ENCODE results near the gene DVL3.

The DVL3 gene

DNA sequence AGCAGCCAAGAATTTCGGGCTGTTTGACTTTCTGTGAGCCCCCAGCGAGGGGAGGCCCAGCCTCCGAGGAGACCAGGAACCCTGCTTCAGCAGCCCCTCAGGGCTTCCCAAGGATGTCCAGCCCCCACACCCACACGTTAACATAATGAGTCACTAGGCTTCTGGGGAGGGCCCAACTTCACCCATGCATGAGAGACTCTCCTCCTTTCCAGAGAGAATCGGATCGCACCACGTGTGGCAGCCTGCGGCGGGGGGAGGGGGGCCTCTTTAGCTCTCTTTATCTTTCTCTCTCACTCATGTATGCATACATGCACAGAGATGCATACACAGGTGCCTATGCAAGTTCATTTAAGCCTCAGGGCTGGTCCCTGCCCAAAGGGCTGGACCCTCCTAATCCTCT is 16.4 kb downstream of the DVL3 start:
- no peak overlapping the region for H3K4me3 ChIP-seq (ENCODE audit: control insufficient read depth, low read depth, low read length)
- no peak for DNase-seq (ENCODE audit: low read depth)
- TF ChIP-seq CTCF (IDR thresholded peaks at IDR 0.05; ENCODE audit: control insufficient read depth, insufficient read depth, low read depth, low read length, missing control alignments): no peak

DNA sequence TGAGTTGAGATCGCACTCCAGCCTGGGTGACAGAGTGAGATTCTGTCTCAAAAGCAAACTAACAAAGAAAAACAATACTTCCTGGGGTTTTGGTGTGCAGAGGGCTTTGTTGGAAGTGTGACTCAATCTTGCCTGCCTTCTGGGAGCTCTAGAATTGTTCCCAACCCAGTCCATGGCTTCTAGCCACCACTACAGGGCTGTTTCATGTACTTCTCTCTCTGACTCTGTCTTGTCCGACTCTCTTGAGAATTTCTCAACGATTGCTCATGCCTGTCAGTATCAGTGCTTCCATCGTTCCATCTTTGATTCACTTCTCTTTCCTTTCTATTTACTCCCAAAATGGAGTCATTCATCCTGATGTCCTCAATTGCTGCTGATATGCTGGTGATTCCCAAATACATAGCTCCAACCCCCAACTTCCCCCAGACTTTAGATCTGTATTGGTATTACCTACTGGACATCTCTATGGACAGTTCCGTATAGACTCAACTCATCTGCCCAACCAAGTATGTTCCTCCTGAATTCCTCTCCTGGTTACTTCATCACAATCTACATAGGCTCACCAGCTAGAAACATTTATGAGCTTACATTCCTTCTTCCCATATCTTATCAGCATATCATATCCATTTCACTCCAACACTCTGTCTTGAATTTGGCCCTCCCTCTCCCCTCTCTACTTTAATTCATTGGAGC is 17.6 kb downstream of the DVL3 start:
- DNase-seq (ENCODE audit: low read depth): peak; percentile 85
- no peak for TF ChIP-seq CTCF (IDR thresholded peaks at IDR 0.05; ENCODE audit: control insufficient read depth, insufficient read depth, low read depth, low read length, missing control alignments)
- no peak overlapping the region for H3K4me3 ChIP-seq (ENCODE audit: control insufficient read depth, low read depth, low read length)

GRCh38 chr3:184173374-184173722 is 18.2 kb downstream of the DVL3 start:
- H3K4me3 ChIP-seq (ENCODE audit: control insufficient read depth, low read depth, low read length): no peak overlapping the region
- TF ChIP-seq CTCF (IDR thresholded peaks at IDR 0.05; ENCODE audit: control insufficient read depth, insufficient read depth, low read depth, low read length, missing control alignments): no peak
- no peak for DNase-seq (ENCODE audit: low read depth)

DNA sequence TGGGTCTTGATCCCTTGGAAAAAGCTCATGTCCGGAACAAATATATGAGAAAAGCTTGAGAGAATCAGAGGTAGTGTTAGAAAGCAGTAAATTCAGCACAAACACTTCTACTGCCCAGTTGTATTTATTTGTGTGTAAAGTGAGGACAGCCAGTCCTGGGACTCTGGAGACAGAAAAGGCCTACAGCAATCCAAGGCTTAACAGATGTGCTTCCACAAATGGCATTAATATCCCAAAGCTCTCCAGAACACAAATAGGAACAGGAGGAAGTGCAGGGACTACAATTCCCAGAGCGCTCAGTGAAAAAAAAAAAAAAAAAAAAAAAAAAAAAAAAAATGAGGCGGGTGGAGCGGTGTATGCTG is 19.1 kb downstream of the DVL3 start:
- no peak for TF ChIP-seq CTCF (IDR thresholded peaks at IDR 0.05; ENCODE audit: control insufficient read depth, insufficient read depth, low read depth, low read length, missing control alignments)
- H3K4me3 ChIP-seq (ENCODE audit: control insufficient read depth, low read depth, low read length): no peak overlapping the region
- DNase-seq (ENCODE audit: low read depth): no peak

GRCh38 chr3:184174646-184175492 is 19.7 kb downstream of the DVL3 start, which contains the start of gene AP2M1:
AP2M1 (plus strand) TSS chr3:184174855; CDS start chr3:184176994, 2,139 bp downstream.
- peak within 1 kb of the TSS; percentile 82 for H3K4me3 ChIP-seq (ENCODE audit: control insufficient read depth, low read depth, low read length)
- DNase-seq (ENCODE audit: low read depth): peak; percentile 99
- no peak for TF ChIP-seq CTCF (IDR thresholded peaks at IDR 0.05; ENCODE audit: control insufficient read depth, insufficient read depth, low read depth, low read length, missing control alignments)

DNA sequence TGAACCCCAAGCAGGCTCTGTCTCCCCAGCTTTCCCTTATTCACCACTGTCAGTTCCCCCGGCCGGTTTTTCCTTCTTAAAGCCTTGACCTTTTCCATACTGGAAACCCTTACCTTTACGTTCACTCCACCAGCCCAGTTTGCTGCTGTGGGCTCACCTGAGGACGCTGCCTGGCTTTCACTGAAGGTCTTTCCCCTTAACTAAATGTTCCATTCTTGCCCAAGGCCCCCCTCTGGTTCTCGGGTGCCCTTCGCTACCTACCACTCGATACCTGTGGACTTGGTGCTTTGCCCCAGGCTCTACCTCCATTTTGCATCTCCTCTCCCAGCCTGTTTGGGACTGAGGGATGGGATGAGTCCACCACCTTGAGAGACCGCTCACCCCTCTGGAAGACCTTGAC is 20.3 kb downstream of the DVL3 start:
- TF ChIP-seq CTCF (IDR thresholded peaks at IDR 0.05; ENCODE audit: control insufficient read depth, insufficient read depth, low read depth, low read length, missing control alignments): no peak
- DNase-seq (ENCODE audit: low read depth): no peak
- peak overlapping the region; percentile 82 for H3K4me3 ChIP-seq (ENCODE audit: control insufficient read depth, low read depth, low read length)

Data from AG09309 (cell line).